Measurements from ENCODE around the gene ARHGEF28.

The ARHGEF28 gene

DNA sequence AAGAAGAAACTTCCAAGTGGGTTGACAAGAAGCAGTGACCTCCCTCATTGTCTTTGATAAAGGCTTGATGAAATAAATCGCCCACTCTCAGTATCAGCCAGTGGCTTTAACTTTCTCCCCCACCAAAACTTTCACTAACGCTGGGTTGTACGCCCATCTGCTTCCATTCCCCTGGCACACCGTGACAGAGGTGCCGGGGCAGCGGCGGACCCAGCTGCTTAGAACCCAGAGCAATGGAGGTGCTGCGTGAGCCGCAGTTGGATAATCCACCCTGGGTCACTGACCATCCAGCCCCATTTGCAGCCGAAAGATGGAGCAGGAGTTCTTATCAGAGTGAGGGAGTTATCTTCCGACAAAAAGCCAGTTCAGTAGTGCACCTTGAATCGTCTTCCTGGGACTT is 270.7 kb downstream of the ARHGEF28 start:
- H3K27me3 ChIP-seq, result no peaks in the 10 kb centered on the region
- H3K9me3 ChIP-seq, result no peaks in the 10 kb centered on the region
- no peaks in the 10 kb centered on the region for H3K36me3 ChIP-seq
- TF ChIP-seq, protein P1, sequence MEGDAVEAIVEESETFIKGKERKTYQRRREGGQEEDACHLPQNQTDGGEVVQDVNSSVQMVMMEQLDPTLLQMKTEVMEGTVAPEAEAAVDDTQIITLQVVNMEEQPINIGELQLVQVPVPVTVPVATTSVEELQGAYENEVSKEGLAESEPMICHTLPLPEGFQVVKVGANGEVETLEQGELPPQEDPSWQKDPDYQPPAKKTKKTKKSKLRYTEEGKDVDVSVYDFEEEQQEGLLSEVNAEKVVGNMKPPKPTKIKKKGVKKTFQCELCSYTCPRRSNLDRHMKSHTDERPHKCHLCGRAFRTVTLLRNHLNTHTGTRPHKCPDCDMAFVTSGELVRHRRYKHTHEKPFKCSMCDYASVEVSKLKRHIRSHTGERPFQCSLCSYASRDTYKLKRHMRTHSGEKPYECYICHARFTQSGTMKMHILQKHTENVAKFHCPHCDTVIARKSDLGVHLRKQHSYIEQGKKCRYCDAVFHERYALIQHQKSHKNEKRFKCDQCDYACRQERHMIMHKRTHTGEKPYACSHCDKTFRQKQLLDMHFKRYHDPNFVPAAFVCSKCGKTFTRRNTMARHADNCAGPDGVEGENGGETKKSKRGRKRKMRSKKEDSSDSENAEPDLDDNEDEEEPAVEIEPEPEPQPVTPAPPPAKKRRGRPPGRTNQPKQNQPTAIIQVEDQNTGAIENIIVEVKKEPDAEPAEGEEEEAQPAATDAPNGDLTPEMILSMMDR (IDR thresholded peaks at IDR 0.05), result no peak
- no peaks in the 10 kb centered on the region for H3K4me1 ChIP-seq (ENCODE audit: control insufficient read depth in 1 of 2, insufficient read depth in 1 of 2, low read depth in 1 of 2, low read length in 1 of 2)
- H3K27ac ChIP-seq, result no peak overlapping the region
- no peak overlapping the region for H3K4me3 ChIP-seq (ENCODE audit: low read depth in 1 of 2, low read length in 1 of 2)

DNA sequence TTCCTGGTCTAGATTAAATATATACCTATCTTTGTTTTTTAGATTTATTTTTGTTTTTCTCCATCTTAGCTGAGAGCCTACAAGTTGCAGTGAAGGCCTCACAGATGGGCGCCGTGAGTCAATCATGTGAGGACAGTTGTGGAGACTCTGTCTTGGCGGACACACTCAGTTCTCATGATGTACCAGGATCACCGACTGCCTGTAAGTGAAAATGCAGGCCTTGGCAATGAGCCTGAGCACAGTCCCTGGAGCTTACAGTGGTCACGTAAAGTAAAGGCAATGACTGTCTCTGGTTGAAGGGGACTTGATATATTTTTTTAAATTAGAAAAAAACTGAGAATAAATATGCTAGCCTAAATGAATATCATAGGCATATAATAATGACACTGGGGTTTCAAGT is 271.9 kb downstream of the ARHGEF28 start:
- Histone ChIP-seq H3K36me3 (no peaks in the 10 kb centered on the region), H3K9me3 (no peaks in the 10 kb centered on the region), H3K27me3 (no peaks in the 10 kb centered on the region), H3K27ac (no peak overlapping the region), H3K4me3 (ENCODE audit: low read depth in 1 of 2, low read length in 1 of 2) (no peak overlapping the region), H3K4me1 (ENCODE audit: control insufficient read depth in 1 of 2, insufficient read depth in 1 of 2, low read depth in 1 of 2, low read length in 1 of 2) (no peaks in the 10 kb centered on the region)
- TF ChIP-seq, protein P1 (IDR thresholded peaks at IDR 0.05), result no peak

DNA sequence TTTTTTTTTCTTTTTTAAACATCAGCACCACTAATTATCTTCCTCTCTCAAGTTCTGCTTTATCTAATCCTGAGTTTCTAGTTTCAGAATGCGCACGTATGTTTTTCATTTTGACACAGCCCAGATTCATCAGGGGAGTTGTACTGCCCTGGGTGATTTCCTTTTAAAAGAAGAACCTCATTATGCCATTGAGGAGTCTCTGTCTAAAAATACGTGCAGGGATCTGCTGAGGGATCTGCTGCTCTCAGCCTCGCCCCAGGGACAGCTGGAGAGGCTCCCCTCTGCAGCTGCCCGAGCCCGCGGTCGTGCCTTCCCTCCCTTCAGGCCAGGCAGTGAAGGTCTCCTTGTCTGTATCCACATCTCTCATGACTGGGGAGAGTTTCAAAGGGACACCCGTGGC is 273.1 kb downstream of the ARHGEF28 start:
- no peaks in the 10 kb centered on the region for H3K36me3 ChIP-seq
- H3K4me3 ChIP-seq (ENCODE audit: low read depth in 1 of 2, low read length in 1 of 2), result no peak overlapping the region
- no peaks in the 10 kb centered on the region for H3K4me1 ChIP-seq (ENCODE audit: control insufficient read depth in 1 of 2, insufficient read depth in 1 of 2, low read depth in 1 of 2, low read length in 1 of 2)
- H3K27ac ChIP-seq, result no peak overlapping the region
- TF ChIP-seq, protein P1 (IDR thresholded peaks at IDR 0.05), result no peak
- H3K27me3 ChIP-seq, result no peaks in the 10 kb centered on the region
- no peaks in the 10 kb centered on the region for H3K9me3 ChIP-seq

DNA sequence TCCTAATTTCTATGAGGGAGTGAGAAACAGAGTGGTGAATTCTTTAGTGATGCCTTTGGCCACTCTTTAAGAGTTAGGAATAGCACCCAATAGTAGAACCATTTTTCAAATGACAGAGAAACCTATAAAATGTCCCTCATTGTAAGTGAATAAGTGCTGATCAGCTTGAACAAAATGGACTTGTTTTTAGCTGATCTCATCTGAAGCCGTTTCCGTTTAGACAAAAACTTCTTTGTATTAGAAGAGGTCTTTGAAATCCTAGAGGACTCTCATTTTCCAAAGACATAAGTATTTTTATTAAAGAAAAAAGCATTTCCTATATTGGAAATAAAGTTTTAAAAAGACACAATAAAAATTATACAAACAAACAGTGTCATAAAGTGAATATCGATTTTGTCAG is 273.9 kb downstream of the ARHGEF28 start:
- TF ChIP-seq, protein P1 (IDR thresholded peaks at IDR 0.05), result no peak

DNA sequence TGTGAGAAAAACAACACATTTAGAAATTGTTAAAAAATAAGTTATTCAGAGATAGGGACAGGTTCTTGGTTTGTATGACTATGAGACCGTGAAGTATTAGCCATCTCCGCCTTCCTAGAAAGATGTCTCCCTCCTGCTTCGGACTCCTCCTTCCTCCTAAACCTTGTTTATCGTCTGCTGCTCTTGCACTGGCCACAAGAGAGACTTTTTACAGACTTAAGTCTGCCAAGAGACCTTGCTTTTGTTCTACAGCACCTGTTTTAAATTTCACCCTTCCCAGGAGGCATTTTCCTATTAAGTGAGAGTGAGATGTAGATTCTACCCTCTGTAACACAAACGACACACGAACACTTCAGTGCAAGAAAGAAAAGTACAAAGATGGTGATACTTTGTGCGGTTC is 274.6 kb downstream of the ARHGEF28 start:
- no peaks in the 10 kb centered on the region for H3K9me3 ChIP-seq
- H3K27me3 ChIP-seq, result no peaks in the 10 kb centered on the region
- no peak overlapping the region for H3K4me3 ChIP-seq (ENCODE audit: low read depth in 1 of 2, low read length in 1 of 2)
- TF ChIP-seq, protein P1 (IDR thresholded peaks at IDR 0.05), result no peak
- no peaks in the 10 kb centered on the region for H3K4me1 ChIP-seq (ENCODE audit: control insufficient read depth in 1 of 2, insufficient read depth in 1 of 2, low read depth in 1 of 2, low read length in 1 of 2)
- H3K27ac ChIP-seq, result no peak overlapping the region
- no peaks in the 10 kb centered on the region for H3K36me3 ChIP-seq

More for the DNA sequence above, 273.9 kb downstream of the ARHGEF28 start:
- no peaks in the 10 kb centered on the region for H3K9me3 ChIP-seq
- H3K27ac ChIP-seq, result no peak overlapping the region
- H3K27me3 ChIP-seq, result no peaks in the 10 kb centered on the region
- no peaks in the 10 kb centered on the region for H3K36me3 ChIP-seq
- H3K4me3 ChIP-seq (ENCODE audit: low read depth in 1 of 2, low read length in 1 of 2), result no peak overlapping the region
- no peaks in the 10 kb centered on the region for H3K4me1 ChIP-seq (ENCODE audit: control insufficient read depth in 1 of 2, insufficient read depth in 1 of 2, low read depth in 1 of 2, low read length in 1 of 2)

DNA sequence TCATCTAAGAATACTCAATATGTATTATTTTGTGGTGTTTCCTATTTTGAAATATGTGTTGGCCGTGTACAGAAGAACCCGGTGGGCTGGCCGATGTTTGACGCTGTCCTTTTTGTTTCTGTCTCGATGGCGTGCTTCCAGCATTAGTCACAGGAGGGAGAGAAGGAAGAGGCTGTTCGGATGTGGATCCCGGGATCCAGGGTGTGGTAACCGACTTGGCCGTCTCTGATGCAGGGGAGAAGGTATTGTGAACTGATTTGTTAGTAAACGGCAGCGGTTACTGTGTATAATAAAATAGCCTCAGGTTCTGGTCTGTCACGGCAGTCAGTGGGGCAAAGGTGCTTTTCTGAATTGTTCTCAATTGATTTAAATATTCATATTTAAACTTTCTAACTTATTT is 275.0 kb downstream of the ARHGEF28 start:
- no peaks in the 10 kb centered on the region for H3K9me3 ChIP-seq
- H3K36me3 ChIP-seq, result no peaks in the 10 kb centered on the region
- H3K27me3 ChIP-seq, result no peaks in the 10 kb centered on the region
- no peaks in the 10 kb centered on the region for H3K4me1 ChIP-seq (ENCODE audit: control insufficient read depth in 1 of 2, insufficient read depth in 1 of 2, low read depth in 1 of 2, low read length in 1 of 2)
- TF ChIP-seq, protein P1 (IDR thresholded peaks at IDR 0.05), result no peak
- no peak overlapping the region for H3K4me3 ChIP-seq (ENCODE audit: low read depth in 1 of 2, low read length in 1 of 2)
- H3K27ac ChIP-seq, result no peak overlapping the region
